Measurements from ENCODE around the gene CARD14. TPM values are rescaled to one million over a fixed set of nuclear protein-coding genes. Genes with fewer than 3 reads are reported as not detected.

Gene CARD14
- total RNA-seq (0.27 TPM), polyA plus RNA-seq (ENCODE audit: insufficient read depth in 1 of 8, insufficient read length in 8 of 8, low replicate concordance in 1 of 8) (1 to 10 TPM in 1 of 8 donors, under 1 TPM in 7; 0.28 to 1.5 (median 0.57) TPM)
- long read RNA-seq, donor 1: 0 reads
- long read RNA-seq, donor 2: 0 reads
- long read RNA-seq, donor 3: 0 reads
- long read RNA-seq, donor 4: 0 reads
- long read RNA-seq, donor 5: 0 reads
- long read RNA-seq, donor 6: 0 reads
- long read RNA-seq, donor 7: 0 reads
- long read RNA-seq, donor 8: 0 reads
- long read RNA-seq, donor 9: 0 reads
- long read RNA-seq, donor 10: 0 reads
- long read RNA-seq, donor 11: 0 reads

DNA sequence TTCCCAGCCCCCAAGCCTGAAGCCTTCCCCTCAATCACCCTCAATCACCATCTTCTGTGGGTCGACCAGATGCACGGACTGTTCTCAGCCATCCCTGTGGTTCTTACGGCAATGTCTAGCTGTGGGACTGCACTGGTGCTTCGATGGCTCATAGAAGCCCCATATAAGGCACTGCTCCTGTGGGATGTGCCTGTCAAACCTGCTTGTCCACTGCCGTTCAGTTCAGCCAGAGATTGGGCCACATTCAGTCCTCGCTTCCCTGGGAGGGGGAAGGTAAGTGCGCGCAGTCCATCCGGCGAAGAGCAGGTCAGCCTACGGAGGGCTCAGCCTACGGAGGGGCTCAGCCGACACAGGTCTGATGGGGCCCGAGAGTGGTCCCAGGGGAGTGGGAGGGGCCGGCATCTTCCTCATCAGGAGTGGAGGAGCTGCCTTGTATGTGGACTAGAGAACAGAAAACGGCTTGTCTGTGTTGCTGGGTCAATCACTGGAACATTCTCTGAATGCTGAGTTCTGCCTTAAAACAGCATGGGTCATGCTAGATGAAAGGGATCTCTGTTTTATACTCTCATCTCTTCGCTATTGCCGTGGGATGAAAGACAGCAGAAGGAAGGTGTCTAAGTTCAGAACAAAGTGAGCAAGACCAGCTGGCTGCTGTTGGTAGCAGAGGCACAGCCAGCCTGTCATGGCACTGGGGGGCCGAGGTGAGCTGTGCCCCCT, at the start of gene CARD14:
TSS of gene CARD14 (plus strand) at position 247 of the 717 bp plus-strand sequence. CDS start 11,409 bp downstream, outside the sequence.
- WGBS (ENCODE audit: insufficient coverage): 69% methylated on average over 18 of the region's 19 CpGs
- DNase-seq: no peak
- H3K36me3 ChIP-seq (ENCODE audit: control insufficient read depth, insufficient read depth, low read length): no peaks in the 10 kb centered on the region

DNA sequence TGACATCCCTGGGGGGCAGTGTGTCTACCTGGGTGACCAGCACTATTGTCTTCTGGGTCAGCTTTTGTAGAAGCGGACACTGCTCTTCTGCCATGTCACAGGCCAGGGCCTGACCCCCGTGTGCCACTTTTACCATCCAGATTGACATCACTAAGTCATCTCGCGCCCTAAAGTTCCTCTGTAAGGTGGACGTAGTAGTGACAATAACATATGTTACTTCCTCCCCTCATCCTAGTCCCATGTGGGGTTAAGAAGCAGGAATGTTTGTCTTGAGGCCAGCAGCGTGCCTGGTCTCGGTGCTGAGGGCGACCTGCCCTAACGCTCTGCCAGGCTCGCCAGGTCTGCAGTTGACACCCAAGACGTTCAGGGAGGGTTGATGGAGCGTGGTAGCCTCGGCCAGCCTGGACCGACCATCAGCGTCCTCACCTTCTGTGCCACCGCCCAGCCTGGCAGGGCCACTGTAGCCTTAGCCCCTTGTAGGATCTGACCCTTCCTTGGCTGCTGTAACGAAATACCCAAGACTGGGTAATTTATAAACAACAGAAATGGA, 47.7 kb upstream of the CARD14 start:
- no peak for DNase-seq
- H3K36me3 ChIP-seq (ENCODE audit: control insufficient read depth, insufficient read depth, low read length): no peaks in the 10 kb centered on the region
- no peaks in the 10 kb centered on the region for H3K9me3 ChIP-seq (replicated peaks; ENCODE audit: control insufficient read depth, low read depth, low read length)
- H3K4me3 ChIP-seq (ENCODE audit: low read length): no peak overlapping the region
- WGBS (ENCODE audit: insufficient coverage): 93% methylated on average over 12 of the region's 17 CpGs
- no peak overlapping the region for H3K27ac ChIP-seq (ENCODE audit: low read length)
- peaks cover 11% of the 10 kb centered on the region for H3K4me1 ChIP-seq (ENCODE audit: control insufficient read depth, insufficient read depth, low read length)
- H3K27me3 ChIP-seq (ENCODE audit: control insufficient read depth, insufficient read depth, low read length): no peaks in the 10 kb centered on the region

More for the DNA sequence above, at the start of gene CARD14:
- no peak within 1 kb of the TSS for H3K4me3 ChIP-seq (ENCODE audit: low read length)
- no peak within 1 kb of the TSS for H3K27ac ChIP-seq (ENCODE audit: low read length)
- no peaks in the 10 kb centered on the region for H3K9me3 ChIP-seq (replicated peaks; ENCODE audit: control insufficient read depth, low read depth, low read length)
- no peaks in the 10 kb centered on the region for H3K4me1 ChIP-seq (ENCODE audit: control insufficient read depth, insufficient read depth, low read length)
- H3K27me3 ChIP-seq (ENCODE audit: control insufficient read depth, insufficient read depth, low read length): peaks cover 4% of the 10 kb centered on the region

DNA sequence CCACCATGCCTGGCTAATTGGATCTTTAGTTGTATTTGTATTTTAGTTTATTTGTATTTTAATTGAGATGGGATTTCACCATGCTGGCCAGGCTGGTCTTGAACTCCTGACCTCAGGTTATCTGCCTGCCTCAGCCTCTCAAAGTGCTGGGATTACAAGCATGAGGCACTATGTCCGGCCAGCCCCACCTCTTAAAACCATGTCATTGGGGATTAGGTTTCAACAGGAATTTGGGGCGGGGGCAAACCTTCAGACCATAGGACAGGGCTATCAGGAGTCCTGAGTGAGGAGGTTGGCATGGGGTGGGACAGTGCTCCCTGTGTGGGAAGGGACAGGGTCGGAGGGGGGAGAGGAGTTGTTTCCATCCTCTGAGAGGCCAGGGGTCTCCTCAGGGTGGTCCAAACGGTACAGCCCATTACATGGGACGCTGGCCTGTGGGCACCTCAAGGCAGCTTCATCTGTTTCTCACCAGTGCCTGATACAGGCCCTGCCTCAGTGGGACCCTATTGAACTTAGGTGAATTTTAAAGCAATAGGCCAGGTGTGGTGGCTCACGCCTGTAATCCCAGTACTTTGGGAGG, 46.8 kb upstream of the CARD14 start:
- H3K36me3 ChIP-seq (ENCODE audit: control insufficient read depth, insufficient read depth, low read length): no peaks in the 10 kb centered on the region
- 80% methylated on average over 1 of the region's 6 CpGs for WGBS (ENCODE audit: insufficient coverage)
- peaks cover 11% of the 10 kb centered on the region for H3K4me1 ChIP-seq (ENCODE audit: control insufficient read depth, insufficient read depth, low read length)
- H3K9me3 ChIP-seq (replicated peaks; ENCODE audit: control insufficient read depth, low read depth, low read length): no peaks in the 10 kb centered on the region
- H3K4me3 ChIP-seq (ENCODE audit: low read length): no peak overlapping the region
- H3K27ac ChIP-seq (ENCODE audit: low read length): no peak overlapping the region
- no peaks in the 10 kb centered on the region for H3K27me3 ChIP-seq (ENCODE audit: control insufficient read depth, insufficient read depth, low read length)
- no peak for DNase-seq

DNA sequence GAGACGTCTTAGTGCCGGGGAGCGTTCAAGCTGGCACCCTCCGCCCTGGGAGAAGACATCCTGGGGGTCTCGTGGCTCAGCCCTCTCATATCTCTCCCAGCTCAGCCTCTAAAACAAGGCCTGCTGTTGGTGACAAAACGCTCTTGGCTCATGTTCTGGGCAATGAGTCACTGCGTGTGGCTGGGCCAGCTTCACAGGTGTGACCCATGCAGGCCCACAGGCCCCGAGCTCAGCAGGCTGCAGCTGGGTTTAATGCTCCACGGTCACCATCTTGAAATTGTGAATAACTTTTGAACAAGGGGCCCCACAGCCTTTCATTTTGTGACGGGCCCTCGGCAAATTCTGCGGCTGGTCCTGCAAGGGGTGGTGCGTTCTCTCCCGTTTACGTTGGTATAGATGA, 46.0 kb upstream of the CARD14 start:
- no peak overlapping the region for H3K27ac ChIP-seq (ENCODE audit: low read length)
- 55% methylated on average over 14 of the region's 15 CpGs for WGBS (ENCODE audit: insufficient coverage)
- H3K4me3 ChIP-seq (ENCODE audit: low read length): no peak overlapping the region
- no peaks in the 10 kb centered on the region for H3K9me3 ChIP-seq (replicated peaks; ENCODE audit: control insufficient read depth, low read depth, low read length)
- H3K4me1 ChIP-seq (ENCODE audit: control insufficient read depth, insufficient read depth, low read length): peaks cover 11% of the 10 kb centered on the region
- no peaks in the 10 kb centered on the region for H3K36me3 ChIP-seq (ENCODE audit: control insufficient read depth, insufficient read depth, low read length)
- no peaks in the 10 kb centered on the region for H3K27me3 ChIP-seq (ENCODE audit: control insufficient read depth, insufficient read depth, low read length)
- DNase-seq: peak; percentile 46

DNA sequence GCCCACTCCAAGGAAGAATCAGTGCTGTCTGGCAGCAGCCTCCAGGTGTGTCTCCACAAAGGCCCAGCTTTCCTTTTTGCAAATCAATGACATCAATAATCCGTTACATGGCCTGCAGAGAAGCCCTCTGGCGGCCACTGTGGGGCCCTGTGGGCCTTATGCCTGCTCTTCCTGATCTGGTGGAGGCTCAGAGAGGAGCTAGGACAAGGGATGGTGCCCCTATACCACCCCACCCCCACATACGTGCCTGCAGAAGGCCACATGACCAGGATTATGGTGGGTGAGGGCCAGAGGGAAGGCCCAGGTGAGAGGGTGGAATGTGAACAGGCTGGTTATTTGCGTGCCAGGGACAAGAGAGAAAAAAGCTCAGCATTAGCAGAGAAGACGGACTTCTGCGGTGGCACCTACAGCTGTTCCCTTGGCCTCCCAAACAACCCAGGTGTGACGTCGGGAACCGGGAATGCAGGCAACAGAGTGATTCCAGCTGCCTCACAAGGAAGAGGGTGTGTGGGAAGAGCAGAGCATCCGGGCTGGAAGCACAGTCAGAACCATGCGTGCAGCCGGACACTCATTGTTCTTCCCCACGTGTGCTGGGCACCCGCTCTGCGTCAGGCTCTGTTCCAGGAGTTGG, 45.4 kb upstream of the CARD14 start:
- Histone ChIP-seq H3K4me3 (ENCODE audit: low read length) (no peak overlapping the region), H3K4me1 (ENCODE audit: control insufficient read depth, insufficient read depth, low read length) (peaks cover 11% of the 10 kb centered on the region), H3K9me3 (replicated peaks; ENCODE audit: control insufficient read depth, low read depth, low read length) (no peaks in the 10 kb centered on the region), H3K27me3 (ENCODE audit: control insufficient read depth, insufficient read depth, low read length) (no peaks in the 10 kb centered on the region), H3K36me3 (ENCODE audit: control insufficient read depth, insufficient read depth, low read length) (no peaks in the 10 kb centered on the region), H3K27ac (ENCODE audit: low read length) (no peak overlapping the region)
- DNase-seq: no peak
- 64% methylated on average over 12 of the region's 15 CpGs for WGBS (ENCODE audit: insufficient coverage)

DNA sequence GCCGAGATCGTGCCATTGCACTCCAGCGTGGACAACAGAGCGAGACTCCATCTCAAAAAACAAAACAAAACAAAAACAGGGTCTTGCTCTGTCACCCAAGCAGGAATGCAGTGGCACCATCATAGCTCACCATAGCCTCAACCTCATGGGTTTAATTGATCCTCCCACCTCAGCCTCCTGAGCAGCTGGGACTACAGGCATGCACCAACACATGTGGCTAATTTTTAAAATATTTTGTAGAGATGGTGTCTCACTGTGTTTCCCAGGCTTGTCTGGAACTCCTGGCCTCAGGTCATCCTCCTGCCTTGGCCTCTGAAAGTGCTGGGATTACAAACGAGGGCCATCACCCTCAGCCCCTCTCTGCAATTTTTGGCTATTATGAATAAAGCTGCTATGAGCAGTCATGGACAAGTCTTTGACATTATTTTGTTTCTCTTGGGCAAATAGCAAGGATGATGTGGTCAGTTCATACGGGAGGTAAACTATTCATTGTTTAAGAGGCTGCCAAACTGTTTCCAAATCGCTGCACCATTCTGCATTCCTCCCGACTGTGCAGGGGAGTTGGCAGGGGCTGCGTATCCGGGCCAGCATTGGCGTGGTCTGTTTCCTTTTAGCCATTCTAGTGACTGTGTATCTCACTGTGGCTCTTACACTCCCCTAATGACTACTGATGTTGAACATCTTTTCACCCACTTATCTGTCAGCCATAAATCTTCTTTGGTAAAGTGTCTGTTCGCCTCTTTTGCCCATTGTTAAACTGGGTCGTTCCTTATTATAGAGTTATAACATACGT, 44.0 kb upstream of the CARD14 start:
- H3K27ac ChIP-seq (ENCODE audit: low read length): no peak overlapping the region
- no peaks in the 10 kb centered on the region for H3K9me3 ChIP-seq (replicated peaks; ENCODE audit: control insufficient read depth, low read depth, low read length)
- H3K4me3 ChIP-seq (ENCODE audit: low read length): no peak overlapping the region
- H3K36me3 ChIP-seq (ENCODE audit: control insufficient read depth, insufficient read depth, low read length): no peaks in the 10 kb centered on the region
- peaks cover 11% of the 10 kb centered on the region for H3K4me1 ChIP-seq (ENCODE audit: control insufficient read depth, insufficient read depth, low read length)
- H3K27me3 ChIP-seq (ENCODE audit: control insufficient read depth, insufficient read depth, low read length): no peaks in the 10 kb centered on the region
- DNase-seq: no peak
- WGBS (ENCODE audit: insufficient coverage): 44% methylated on average over 8 of the region's 14 CpGs

DNA sequence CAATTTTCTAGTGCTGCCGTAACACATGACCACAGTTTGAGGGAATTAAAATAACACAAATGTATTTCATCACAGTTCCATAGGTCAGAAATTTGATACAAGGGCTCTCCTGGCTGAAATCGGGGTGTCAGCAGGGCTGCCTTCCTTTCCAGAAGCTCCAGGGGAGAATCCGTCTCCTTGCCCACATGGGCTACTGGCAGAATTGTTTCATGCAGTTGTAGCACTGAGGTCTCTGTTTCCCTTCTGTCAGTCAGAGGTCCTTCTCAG, 43.4 kb upstream of the CARD14 start:
- Histone ChIP-seq H3K4me1 (ENCODE audit: control insufficient read depth, insufficient read depth, low read length) (peaks cover 11% of the 10 kb centered on the region), H3K27me3 (ENCODE audit: control insufficient read depth, insufficient read depth, low read length) (no peaks in the 10 kb centered on the region), H3K9me3 (replicated peaks; ENCODE audit: control insufficient read depth, low read depth, low read length) (no peaks in the 10 kb centered on the region), H3K4me3 (ENCODE audit: low read length) (no peak overlapping the region), H3K36me3 (ENCODE audit: control insufficient read depth, insufficient read depth, low read length) (no peaks in the 10 kb centered on the region), H3K27ac (ENCODE audit: low read length) (no peak overlapping the region)
- WGBS (ENCODE audit: insufficient coverage): 77% methylated on average over 3 of the region's 3 CpGs
- DNase-seq: no peak

DNA sequence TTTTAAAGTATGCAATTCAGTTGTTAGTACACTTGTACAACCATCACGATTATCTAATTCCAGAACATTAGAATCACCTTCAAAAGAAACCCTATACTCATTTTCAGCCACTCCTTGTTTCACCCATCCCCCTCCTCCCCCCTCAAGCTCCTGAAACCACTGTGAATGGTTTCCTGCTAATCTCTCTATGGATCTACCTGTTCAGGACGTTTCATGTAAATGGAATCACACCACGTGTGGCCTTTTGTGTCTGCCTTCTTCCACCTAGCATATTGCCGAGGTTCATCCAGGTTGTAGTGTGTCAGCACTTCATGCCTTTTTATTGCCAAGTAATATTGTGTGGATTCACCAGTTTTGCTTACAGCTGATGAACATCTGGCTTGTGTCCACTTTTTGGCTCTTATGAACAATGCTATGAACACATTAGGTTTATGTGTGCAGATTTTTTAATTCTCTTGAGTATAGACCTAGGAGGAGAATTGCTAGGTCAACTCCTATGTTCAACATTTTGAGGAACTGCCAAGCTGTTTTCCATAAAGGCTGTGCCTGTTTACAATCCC, 40.7 kb upstream of the CARD14 start:
- no peaks in the 10 kb centered on the region for H3K27me3 ChIP-seq (ENCODE audit: control insufficient read depth, insufficient read depth, low read length)
- peaks cover 6% of the 10 kb centered on the region for H3K4me1 ChIP-seq (ENCODE audit: control insufficient read depth, insufficient read depth, low read length)
- H3K4me3 ChIP-seq (ENCODE audit: low read length): no peak overlapping the region
- no peak overlapping the region for H3K27ac ChIP-seq (ENCODE audit: low read length)
- DNase-seq: no peak
- peaks cover 15% of the 10 kb centered on the region for H3K36me3 ChIP-seq (ENCODE audit: control insufficient read depth, insufficient read depth, low read length)
- WGBS (ENCODE audit: insufficient coverage): 12% methylated on average over 3 of the region's 4 CpGs
- H3K9me3 ChIP-seq (replicated peaks; ENCODE audit: control insufficient read depth, low read depth, low read length): no peaks in the 10 kb centered on the region

DNA sequence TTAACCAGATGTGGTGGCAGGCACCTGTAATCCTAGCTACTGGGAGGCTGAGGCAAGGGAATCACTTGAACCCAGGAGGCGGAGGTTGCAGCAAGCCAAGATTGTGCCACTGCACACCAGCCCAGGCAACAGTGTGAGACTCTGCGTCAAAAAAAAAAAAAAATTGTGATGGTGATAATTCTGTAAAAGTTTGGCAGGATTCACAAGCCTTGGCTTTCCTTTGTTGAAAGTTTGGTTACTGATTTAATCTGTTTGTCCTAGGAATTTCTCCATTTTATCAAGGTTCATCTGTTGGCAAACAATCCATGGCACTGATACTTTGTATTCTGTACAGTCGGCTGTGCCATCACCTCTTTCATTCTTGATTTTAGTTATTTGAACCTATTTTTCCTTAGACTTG, 38.8 kb upstream of the CARD14 start:
- no peak overlapping the region for H3K4me3 ChIP-seq (ENCODE audit: low read length)
- no peaks in the 10 kb centered on the region for H3K4me1 ChIP-seq (ENCODE audit: control insufficient read depth, insufficient read depth, low read length)
- no peaks in the 10 kb centered on the region for H3K27me3 ChIP-seq (ENCODE audit: control insufficient read depth, insufficient read depth, low read length)
- DNase-seq: no peak
- H3K27ac ChIP-seq (ENCODE audit: low read length): no peak overlapping the region
- peaks cover 33% of the 10 kb centered on the region for H3K36me3 ChIP-seq (ENCODE audit: control insufficient read depth, insufficient read depth, low read length)
- no peaks in the 10 kb centered on the region for H3K9me3 ChIP-seq (replicated peaks; ENCODE audit: control insufficient read depth, low read depth, low read length)
- 91% methylated on average over 1 of the region's 3 CpGs for whole genome bisulfite sequencing (ENCODE audit: insufficient coverage)

Data from muscle of leg (tissue), 16 donors.